ENCODE measurements around the gene CDK6.

- TF ChIP-seq CTCF (IDR thresholded peaks at IDR 0.05): no peak
- no peak for TF ChIP-seq POLR2A (IDR thresholded peaks at IDR 0.05)
Measured at GRCh38 chr7:92625617-92626016, 210.8 kb downstream of the CDK6 start.

Data from thyroid gland (tissue), 4 donors.